ENCODE results near the gene PCDHA6.
"Not testable (repeated sequence)": the region's sequence is repeated elsewhere in the genome, so short reads cannot be mapped to it uniquely, and the experiment has no call there.

- TF ChIP-seq CTCF (IDR thresholded peaks at IDR 0.05; ENCODE audit: low read depth, low read length); POLR2A (IDR thresholded peaks at IDR 0.05; ENCODE audit: extremely low read depth, insufficient read length): not testable (repeated sequence)
These were observed 31.6 kb upstream of the PCDHA6 start for GRCh38 chr5:140796072-140796717.
